Brain pericyte (primary cell): ENCODE measurements around the gene IGFL3.
A peak's percentile ranks its signal among the peaks of the same experiment; 100 is the strongest.
"Not testable (repeated sequence)": the region's sequence is repeated elsewhere in the genome, so short reads cannot be mapped to it uniquely, and the experiment has no call there.

ENCODE experiments used
- DNase-seq: peaks from one replicate; pipeline ENCODE4 v3.0.0-alpha.2; 2012; ENCODE audit warnings: low read depth, low spot score

IGFL3 gene

GRCh38 chr19:46124638-46125115 is at the start of gene IGFL3:
Gene IGFL3 (minus strand): TSS chr19:46124688. CDS start chr19:46124649, 39 bp downstream.
- DNase-seq = no peak

GRCh38 chr19:46173886-46174480 is 49.5 kb upstream of the IGFL3 start:
- no peak for DNase-seq

GRCh38 chr19:46162731-46163130 is 38.2 kb upstream of the IGFL3 start:
- DNase-seq = no peak

- not testable (repeated sequence) for DNase-seq
Measured at GRCh38 chr19:46161642-46162257, 37.3 kb upstream of the IGFL3 start.

- no peak for DNase-seq
Measured at GRCh38 chr19:46160233-46160775, 35.8 kb upstream of the IGFL3 start.

GRCh38 chr19:46159418-46160232 is 35.1 kb upstream of the IGFL3 start:
- no peak for DNase-seq

GRCh38 chr19:46155237-46155636 is 30.7 kb upstream of the IGFL3 start:
- DNase-seq = no peak

GRCh38 chr19:46150606-46151005 is 26.1 kb upstream of the IGFL3 start:
- DNase-seq = no peak

- no peak for DNase-seq
Measured at GRCh38 chr19:46147791-46148288, 23.4 kb upstream of the IGFL3 start, which contains the start of gene IGFL2. Gene IGFL2 (plus strand): TSS chr19:46148238. CDS start chr19:46148279, 41 bp downstream.

GRCh38 chr19:46147166-46147740 is 22.8 kb upstream of the IGFL3 start:
- no peak for DNase-seq

GRCh38 chr19:46144756-46145155 is 20.3 kb upstream of the IGFL3 start:
- DNase-seq = no peak

- no peak for DNase-seq
Measured at GRCh38 chr19:46142294-46142693, 17.8 kb upstream of the IGFL3 start.

- no peak for DNase-seq
Measured at GRCh38 chr19:46141421-46141820, 16.9 kb upstream of the IGFL3 start.

- DNase-seq = no peak
Measured at GRCh38 chr19:46137915-46138473, 13.5 kb upstream of the IGFL3 start.

GRCh38 chr19:46134527-46134926 is 10.0 kb upstream of the IGFL3 start:
- DNase-seq = no peak

GRCh38 chr19:46133777-46134241 is 9.3 kb upstream of the IGFL3 start:
- DNase-seq = no peak

- peak; percentile 15 for DNase-seq
Measured at GRCh38 chr19:46133101-46133627, 8.7 kb upstream of the IGFL3 start.

GRCh38 chr19:46132508-46133100 is 8.1 kb upstream of the IGFL3 start:
- no peak for DNase-seq

GRCh38 chr19:46131485-46132143 is 7.1 kb upstream of the IGFL3 start:
- DNase-seq = no peak

GRCh38 chr19:46126086-46126580 is 1.6 kb upstream of the IGFL3 start:
- DNase-seq = no peak
